ENCODE measurements around the gene SLC9C1.

- TF ChIP-seq CTCF (IDR thresholded peaks at IDR 0.05; ENCODE audit: low read depth, low read length, poor library complexity, severe bottlenecking) = no peak
- TF ChIP-seq EZH2phosphoT487 (IDR thresholded peaks at IDR 0.05; ENCODE audit: borderline replicate concordance, low read length) = no peak
Observed at GRCh38 chr3:112321867-112322652, 28.0 kb upstream of the SLC9C1 start.

Measured in DOHH2 (cell line).